Fibroblast of villous mesenchyme (primary cell): ENCODE measurements around the gene MSI2. TPM values are rescaled to one million over a fixed set of nuclear protein-coding genes. Genes with fewer than 3 reads are reported as not detected.

Experiments used
- DNase-seq: peaks from one replicate; pipeline ENCODE4 v3.0.0-alpha.2; 2010; ENCODE audit warnings: low read depth
- H3K4me3 ChIP-seq: 2 replicates; pipeline ENCODE4 v1.5.1; 2011; ENCODE audit warnings: low read depth, mild to moderate bottlenecking, low read length
- CTCF ChIP-seq: IDR thresholded peaks from 2 replicates; pipeline ENCODE4 v1.5.1; 2012; ENCODE audit warnings: low read depth, mild to moderate bottlenecking, low read length; ENCODE audit not compliant: insufficient read depth
- total RNA-seq: library from RNA; depleted of rRNA; stranded (reverse); fragments of >200 nt; gene quantifications from 2 replicates; pipeline ENCODE4 v1.2.3, GENCODE V29; 2012

Gene MSI2
- total RNA-seq, 1 donor: 50.1 TPM

- DNase-seq: no peak
- H3K4me3 ChIP-seq: no peak overlapping the region
- TF ChIP-seq CTCF: no peak
Observed at GRCh38 chr17:57275071-57275764, 18.9 kb downstream of the MSI2 start.

GRCh38 chr17:57276621-57277020, 20.3 kb downstream of the MSI2 start:
- no peak for DNase-seq
- no peak overlapping the region for H3K4me3 ChIP-seq
- no peak for TF ChIP-seq CTCF

- DNase-seq: no peak
- no peak for TF ChIP-seq CTCF
- H3K4me3 ChIP-seq: no peak overlapping the region
Observed at GRCh38 chr17:57277923-57278604, 21.7 kb downstream of the MSI2 start.

- no peak for DNase-seq
- H3K4me3 ChIP-seq: no peak overlapping the region
- TF ChIP-seq CTCF: no peak
Observed at GRCh38 chr17:57278740-57279387, 22.5 kb downstream of the MSI2 start.

- DNase-seq: no peak
- no peak for TF ChIP-seq CTCF
- no peak overlapping the region for H3K4me3 ChIP-seq
Observed at GRCh38 chr17:57279432-57279831, 23.1 kb downstream of the MSI2 start.

- DNase-seq: no peak
- no peak overlapping the region for H3K4me3 ChIP-seq
- TF ChIP-seq CTCF: no peak
Observed at GRCh38 chr17:57281887-57282286, 25.6 kb downstream of the MSI2 start.
